Vagina (tissue), 2 donors: Measurements from ENCODE around the gene AFF3.

Source experiments
- CTCF ChIP-seq, 3 experiments: fragments of 450-650 bp in 2 of 3; fragments of 200-600 bp in 1 of 3; sonication (generic) in 1 of 3; IDR thresholded peaks; one replicate each; pipeline ENCODE4 v1.5.1; 2017 to 2019; ENCODE audit warnings: antibody characterized with exemption in 3 of 3, mild to moderate bottlenecking in 2 of 3, moderate library complexity in 2 of 3
- POLR2A ChIP-seq, 2 donors: fragments of 450-650 bp; IDR thresholded peaks; one replicate each; pipeline ENCODE4 v1.6.1; 2017; ENCODE audit warnings: antibody characterized with exemption in 2 of 2, mild to moderate bottlenecking in 2 of 2, moderate library complexity in 2 of 2
- POLR2AphosphoS5 ChIP-seq, 2 donors: sonication (generic); formaldehyde crosslinking; IDR thresholded peaks; one replicate each; pipeline ENCODE4 v1.9.0; 2017; ENCODE audit warnings: antibody characterized with exemption in 2 of 2, mild to moderate bottlenecking in 2 of 2, low read depth in 1 of 2; ENCODE audit not compliant: insufficient read depth in 1 of 2

- no peak for TF ChIP-seq CTCF (IDR thresholded peaks at IDR 0.05)
- TF ChIP-seq POLR2AphosphoS5 (IDR thresholded peaks at IDR 0.05; ENCODE audit: insufficient read depth in 1 of 2, low read depth in 1 of 2), result no peak
- TF ChIP-seq POLR2A (IDR thresholded peaks at IDR 0.05), result no peak
These were observed 263.6 kb downstream of the AFF3 start for GRCh38 chr2:99878581-99879350.
